Measurements from ENCODE around the gene APOBEC3A.
"Not testable (repeated sequence)": the region's sequence is repeated elsewhere in the genome, so short reads cannot be mapped to it uniquely, and the experiment has no call there.

APOBEC3A gene

GRCh38 chr22:38958651-38958943, 1.2 kb downstream of the APOBEC3A start:
- not testable (repeated sequence) for DNase-seq (ENCODE audit: low read depth)

GRCh38 chr22:38959590-38959989, 2.2 kb downstream of the APOBEC3A start:
- no peak for DNase-seq (ENCODE audit: low read depth)

DNA sequence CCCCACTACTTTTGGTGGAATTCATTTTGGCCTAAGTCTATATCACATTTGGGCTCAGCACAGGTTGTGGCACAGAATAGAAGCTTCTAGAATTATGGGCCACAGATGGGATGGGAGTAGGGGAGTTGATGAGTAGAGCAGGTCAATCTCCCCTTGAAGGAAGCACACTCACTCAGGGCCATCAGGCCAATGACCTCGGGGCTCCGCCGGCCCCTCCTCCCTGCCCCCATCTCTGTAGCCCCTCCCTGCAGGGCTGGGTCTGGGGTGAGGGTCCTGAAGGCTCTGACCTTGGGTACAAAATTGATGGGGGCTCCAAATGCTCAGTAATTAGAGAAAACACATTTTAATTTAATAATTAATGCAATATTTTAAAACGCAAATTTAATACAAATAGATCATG, 3.3 kb downstream of the APOBEC3A start:
- not testable (repeated sequence) for DNase-seq (ENCODE audit: low read depth)

GRCh38 chr22:38963291-38963738, 5.9 kb downstream of the APOBEC3A start:
- not testable (repeated sequence) for DNase-seq (ENCODE audit: low read depth)

DNA sequence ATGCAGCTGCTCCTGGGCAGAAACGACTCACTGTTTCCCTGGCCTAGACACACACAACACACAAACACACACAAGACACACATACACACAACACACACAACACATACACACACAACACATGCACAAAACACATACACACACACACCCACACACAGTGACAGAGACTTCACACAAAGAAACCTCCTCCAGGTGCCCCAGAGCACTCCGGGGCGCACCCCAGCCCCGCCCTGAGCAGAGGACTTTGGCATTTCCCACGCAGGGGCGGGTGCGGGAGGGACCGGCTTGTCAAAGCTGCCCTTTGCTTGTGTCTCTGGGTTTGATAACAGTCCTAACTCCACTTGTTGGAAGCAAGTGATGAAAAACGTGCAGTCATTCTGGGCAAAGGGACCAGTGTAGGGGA, 6.5 kb downstream of the APOBEC3A start:
- DNase-seq (ENCODE audit: low read depth) = no peak

DNA sequence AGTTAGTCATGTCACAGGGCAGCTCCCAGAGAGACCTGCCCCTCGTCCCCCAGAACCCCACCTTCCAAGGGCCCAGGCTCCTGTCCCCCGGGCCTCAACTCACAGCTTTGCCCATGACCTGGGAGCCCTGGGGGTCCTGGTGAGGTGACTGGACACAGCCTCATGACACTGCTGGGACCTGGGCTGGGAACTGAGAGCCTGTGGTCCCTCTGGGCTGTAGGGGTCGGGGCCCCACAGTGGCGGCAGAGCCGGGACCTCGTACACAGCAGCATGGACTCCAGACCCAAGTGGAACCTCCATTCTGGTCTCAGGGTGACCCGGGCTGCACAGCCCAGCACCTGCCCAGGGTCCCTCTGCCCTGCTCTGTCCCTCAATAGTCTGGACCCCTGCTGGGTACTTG, 6.9 kb downstream of the APOBEC3A start:
- no peak for DNase-seq (ENCODE audit: low read depth)

- no peak for DNase-seq (ENCODE audit: low read depth)
Measured at GRCh38 chr22:38964989-38965388, 7.6 kb downstream of the APOBEC3A start.

GRCh38 chr22:38965614-38966379, 8.4 kb downstream of the APOBEC3A start:
- no peak for DNase-seq (ENCODE audit: low read depth)

- DNase-seq (ENCODE audit: low read depth) = no peak
Measured at GRCh38 chr22:38966380-38966702, 8.9 kb downstream of the APOBEC3A start.

GRCh38 chr22:38966942-38967341, 9.5 kb downstream of the APOBEC3A start:
- DNase-seq (ENCODE audit: low read depth) = no peak

DNA sequence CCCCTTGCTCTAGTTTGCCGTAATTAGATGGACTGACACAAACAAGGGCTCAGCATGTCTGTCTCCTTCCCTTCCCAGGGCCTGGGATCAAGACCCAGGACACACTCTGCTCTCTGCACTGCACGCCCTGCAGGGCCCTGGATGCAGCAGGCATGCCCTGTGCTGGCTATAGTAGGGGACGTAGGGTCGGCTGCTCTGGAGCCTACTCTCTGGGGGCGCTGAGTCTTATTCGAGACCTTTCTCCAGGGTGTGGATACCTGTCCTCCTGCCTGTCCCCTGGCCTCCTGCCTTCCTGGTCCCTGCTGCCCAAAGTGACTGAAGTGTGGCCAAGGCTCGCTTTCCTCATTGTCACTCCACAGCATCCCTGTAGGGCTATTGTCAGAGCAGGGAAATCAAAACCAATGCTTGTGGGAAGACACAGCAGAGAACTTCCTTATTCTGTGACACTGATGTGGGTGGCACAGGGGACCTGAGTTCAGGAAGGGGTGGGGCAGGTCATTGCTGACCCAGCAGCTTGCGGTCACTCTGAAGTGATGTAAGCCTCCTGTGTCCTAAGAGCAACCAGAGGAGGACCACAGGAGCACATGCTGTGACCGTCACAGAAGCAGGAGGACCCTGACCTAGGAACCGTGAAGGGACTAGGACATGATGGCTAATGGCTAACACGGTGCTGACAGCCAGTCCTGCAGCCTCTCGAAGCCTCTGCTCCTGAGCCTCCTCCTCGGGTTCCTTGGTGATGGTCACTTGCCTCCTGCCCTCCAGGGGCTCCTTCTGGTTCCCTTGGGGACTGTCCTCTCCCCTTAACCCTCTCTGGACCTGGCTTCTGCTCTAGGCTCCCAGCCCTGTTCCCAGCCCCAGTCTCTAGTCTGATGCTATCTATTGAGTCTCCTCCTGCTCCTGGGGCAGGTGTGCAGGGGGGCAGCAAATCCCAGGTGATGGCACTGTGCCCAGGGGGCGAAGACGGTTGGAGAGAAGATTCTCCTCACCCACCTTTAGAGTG, 10.3 kb downstream of the APOBEC3A start:
- no peak for DNase-seq (ENCODE audit: low read depth)

GRCh38 chr22:38968801-38969200, 11.4 kb downstream of the APOBEC3A start:
- no peak for DNase-seq (ENCODE audit: low read depth)

DNA sequence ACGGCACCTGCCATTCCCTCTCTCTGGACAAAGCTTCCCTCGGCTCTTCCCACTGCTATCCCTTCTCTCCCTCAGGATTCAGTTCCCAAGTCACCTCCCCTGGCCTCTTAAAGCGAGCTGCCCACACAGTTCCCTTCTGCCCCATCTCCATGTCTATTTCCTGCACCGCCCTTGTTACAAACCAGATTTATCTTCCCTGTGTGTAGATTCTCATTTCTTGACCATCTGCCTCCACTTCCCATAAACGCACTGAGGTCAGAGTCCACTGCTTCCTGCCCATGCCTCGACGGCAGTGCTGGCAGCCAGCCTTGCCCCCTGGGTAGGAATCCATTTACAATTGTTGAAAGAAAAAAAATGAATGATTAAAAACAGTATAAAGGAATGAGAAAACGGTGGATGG, 13.1 kb downstream of the APOBEC3A start:
- no peak for DNase-seq (ENCODE audit: low read depth)

DNA sequence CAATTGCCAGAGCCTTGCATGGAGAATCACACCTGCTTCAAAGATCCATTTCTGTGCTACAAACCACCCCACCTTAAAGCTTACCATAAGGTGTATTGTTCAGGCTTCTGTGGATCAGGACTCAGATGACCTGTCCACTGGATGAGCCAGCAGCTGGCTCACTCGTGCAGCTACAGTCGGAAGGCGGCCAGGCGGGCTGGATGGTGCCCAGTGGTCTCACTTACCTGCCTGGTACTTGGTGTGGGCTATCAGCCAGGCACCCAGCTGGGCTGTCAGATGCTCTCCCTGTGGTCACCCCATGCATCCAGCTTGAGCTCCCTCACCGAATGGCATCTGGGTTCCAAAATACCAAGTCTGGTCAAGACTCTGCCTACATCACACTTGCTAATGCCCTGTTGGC, 13.8 kb downstream of the APOBEC3A start:
- no peak for DNase-seq (ENCODE audit: low read depth)

- no peak for DNase-seq (ENCODE audit: low read depth)
Measured at GRCh38 chr22:38971791-38972190, 14.4 kb downstream of the APOBEC3A start.

DNA sequence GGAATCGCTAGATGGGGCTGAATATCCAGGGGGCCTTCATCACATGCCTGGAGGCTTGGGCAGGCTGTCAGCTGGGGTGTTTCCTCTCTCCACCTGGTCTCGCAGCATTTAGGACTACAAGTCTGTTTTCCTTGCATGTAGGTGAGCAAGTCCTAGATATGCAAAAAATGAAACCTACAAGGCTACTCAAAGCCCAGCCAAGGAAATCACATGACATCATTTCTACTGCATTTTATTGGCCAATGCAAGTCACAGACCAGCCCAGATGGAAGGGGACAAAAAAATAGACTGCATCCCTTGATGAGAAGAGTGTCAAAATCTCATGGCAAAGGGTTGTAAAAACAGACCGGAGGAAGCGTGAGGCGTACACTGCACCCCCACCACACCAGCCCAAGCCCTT, 15.1 kb downstream of the APOBEC3A start:
- no peak for DNase-seq (ENCODE audit: low read depth)

GRCh38 chr22:38973289-38974169, 16.1 kb downstream of the APOBEC3A start:
- DNase-seq (ENCODE audit: low read depth) = no peak

DNA sequence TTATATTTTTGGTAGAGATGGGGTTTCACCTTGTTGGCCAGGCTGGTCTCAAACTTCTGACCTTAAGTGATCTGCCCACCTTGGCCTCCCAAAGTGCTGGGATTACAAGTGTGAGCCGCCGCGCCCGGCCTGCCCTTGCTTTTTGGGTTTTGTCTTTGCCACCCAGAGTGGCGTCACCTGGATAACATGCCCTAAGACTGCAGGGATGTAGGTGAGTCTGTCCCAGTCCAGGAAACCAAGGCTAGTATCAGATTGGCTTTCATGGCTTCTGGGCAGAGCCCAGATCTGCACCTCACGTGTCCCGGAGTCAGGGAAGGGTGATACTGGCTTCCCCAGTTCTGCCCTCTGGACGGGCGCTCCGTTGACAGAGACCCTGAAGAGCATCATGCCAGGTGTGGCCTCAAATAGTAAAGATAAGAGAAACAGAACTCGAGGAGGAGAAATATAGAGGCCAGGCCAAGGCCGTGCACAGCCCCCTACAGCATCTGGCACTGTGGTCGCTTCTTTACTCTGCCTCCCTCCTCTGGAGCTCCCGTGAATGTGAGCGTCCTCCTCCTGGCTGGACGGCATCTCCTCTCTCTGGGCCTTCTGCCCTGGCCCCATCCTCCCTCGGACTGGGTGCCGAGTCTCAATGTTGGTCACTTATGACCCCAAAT, 16.9 kb downstream of the APOBEC3A start:
- DNase-seq (ENCODE audit: low read depth) = no peak

GRCh38 chr22:38974826-38975175, 17.4 kb downstream of the APOBEC3A start:
- no peak for DNase-seq (ENCODE audit: low read depth)

GRCh38 chr22:38977289-38977688, 19.9 kb downstream of the APOBEC3A start:
- DNase-seq (ENCODE audit: low read depth) = not testable (repeated sequence)

DNA sequence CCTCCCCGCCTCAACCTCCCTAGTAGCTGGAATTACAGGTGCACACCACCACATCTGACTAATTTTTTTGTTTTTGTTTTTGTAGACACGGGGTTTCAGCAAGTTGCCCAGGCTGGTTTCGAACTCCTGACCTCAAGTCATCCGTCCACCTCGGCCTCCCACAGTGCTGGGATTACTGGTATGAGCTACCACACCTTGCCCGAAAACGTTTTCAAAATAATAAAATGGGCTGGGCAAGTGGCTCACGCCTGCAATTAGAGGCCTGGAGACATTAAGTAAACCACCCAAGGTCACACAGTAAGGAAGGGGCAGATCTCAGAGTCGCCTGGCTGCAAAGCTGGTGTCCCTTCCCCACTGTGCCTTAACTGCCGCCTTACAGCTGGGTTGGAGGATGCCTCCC, 23.2 kb downstream of the APOBEC3A start:
- DNase-seq (ENCODE audit: low read depth) = not testable (repeated sequence)
